Activated CD4-positive, alpha-beta memory T cell treated with anti-CD3 and anti-CD28 coated beads for 36 hours (primary cell): Measurements from ENCODE around the gene GGNBP2. TPM values are rescaled to one million over a fixed set of nuclear protein-coding genes. Genes with fewer than 3 reads are reported as not detected.

ENCODE experiments used
- CTCF ChIA-PET: fragments of 350-600 bp; sonication (Branson Sonifier 250); formaldehyde crosslinking; loops from one replicate; lab custom pipeline; 2021; ENCODE audit warnings: antibody characterized with exemption, inconsistent platforms; lab: Charles Lee
- POLR2A ChIA-PET: fragments of 350-600 bp; sonication (Branson Sonifier 250); formaldehyde crosslinking; loops from one replicate; lab custom pipeline; 2021; ENCODE audit warnings: antibody characterized with exemption; lab: Charles Lee
- DNase-seq: peaks from one replicate; pipeline ENCODE4 v3.0.0-alpha.2; 2020
- H3K27ac Mint-ChIP-seq: one replicate; pipeline ENCODE4 v1.8.0; 2021; ENCODE audit warnings: mixed read lengths
- H3K27me3 Mint-ChIP-seq: one replicate; pipeline ENCODE4 v1.8.0; 2021; ENCODE audit warnings: mixed read lengths
- H3K36me3 Mint-ChIP-seq: one replicate; pipeline ENCODE4 v1.8.0; 2021; ENCODE audit warnings: mixed read lengths
- H3K4me1 Mint-ChIP-seq: one replicate; pipeline ENCODE4 v1.8.0; 2021; ENCODE audit warnings: low read depth, mixed read lengths
- H3K4me3 Mint-ChIP-seq: one replicate; pipeline ENCODE4 v1.8.0; 2021; ENCODE audit warnings: mild to moderate bottlenecking, mixed read lengths
- H3K9me3 Mint-ChIP-seq: one replicate; pipeline ENCODE4 v1.8.0; 2021; ENCODE audit warnings: mixed read lengths
- intact Hi-C: fragments of 100-400 bp; cut with micrococcal nuclease; formaldehyde crosslinking; loops from one replicate; pipeline ENCODE4 v1.15.1; 2023
- total RNA-seq, 2 experiments: library from RNA; stranded (reverse); gene quantifications; one replicate each; pipeline ENCODE4 v1.2.3, GENCODE V29; 2021

GGNBP2 gene
- total RNA-seq, 2 experiments from 2014 or later = 74.8 to 84.0 TPM

GRCh38 chr17:36623281-36623680 is 78.6 kb downstream of the GGNBP2 start:
- Mint-ChIP-seq H3K9me3 (no peaks in the 10 kb centered on the region), H3K36me3 (no peaks in the 10 kb centered on the region), H3K27ac (no peak overlapping the region), H3K4me1 (no peaks in the 10 kb centered on the region), H3K27me3 (no peaks in the 10 kb centered on the region), H3K4me3 (no peak overlapping the region)
- no peak for DNase-seq
- ChIA-PET CTCF (no interaction called here), POLR2A (no interaction called here)
- intact Hi-C loops = loop anchor here (10.0 kb wide), 2 partner anchors 132 to 752 kb away; partner anchors contain the start of gene C17orf78

- H3K9me3 Mint-ChIP-seq = no peaks in the 10 kb centered on the region
- no peak for DNase-seq
- H3K27me3 Mint-ChIP-seq = no peaks in the 10 kb centered on the region
- H3K36me3 Mint-ChIP-seq = no peaks in the 10 kb centered on the region
- ChIA-PET POLR2A (no interaction called here), CTCF (interaction anchor here (0.5 to 3.1 kb wide), 24 partner anchors 9 to 1178 kb away, joined by 3 to 29 read pairs (median 4); partner anchors contain the start of gene MRM1)
- H3K4me3 Mint-ChIP-seq = no peak overlapping the region
- no peak overlapping the region for H3K27ac Mint-ChIP-seq
- no peaks in the 10 kb centered on the region for H3K4me1 Mint-ChIP-seq
- intact Hi-C loops = loop anchor here (5.0 to 10.0 kb wide), 3 partner anchors 82 to 750 kb away; partner anchors contain the start of gene C17orf78
These were observed 80.5 kb downstream of the GGNBP2 start for GRCh38 chr17:36625188-36625587.

GRCh38 chr17:36627101-36627500 is 82.4 kb downstream of the GGNBP2 start:
- intact Hi-C loops = loop anchor here (5.0 to 10.0 kb wide), 3 partner anchors 80 to 748 kb away; partner anchors contain the start of gene C17orf78
- POLR2A ChIA-PET = no interaction called here
- CTCF ChIA-PET = interaction anchor here (0.6 to 6.6 kb wide), 10 partner anchors 9 to 617 kb away, joined by 3 to 67 read pairs (median 7); partner anchors contain the start of gene MRM1

GRCh38 chr17:36628576-36628975 is 83.9 kb downstream of the GGNBP2 start:
- peaks cover 6% of the 10 kb centered on the region for H3K27me3 Mint-ChIP-seq
- no peak for DNase-seq
- ChIA-PET CTCF (interaction anchor here (0.6 to 6.6 kb wide), 16 partner anchors 8 to 746 kb away, joined by 3 to 67 read pairs (median 4); partner anchors contain the start of gene MRM1), POLR2A (no interaction called here)
- intact Hi-C loops = loop anchor here (5.0 to 10.0 kb wide), 3 partner anchors 79 to 746 kb away; partner anchors contain the start of gene C17orf78
- H3K36me3 Mint-ChIP-seq = no peaks in the 10 kb centered on the region
- H3K4me1 Mint-ChIP-seq = no peaks in the 10 kb centered on the region
- no peak overlapping the region for H3K27ac Mint-ChIP-seq
- no peaks in the 10 kb centered on the region for H3K9me3 Mint-ChIP-seq
- H3K4me3 Mint-ChIP-seq = no peak overlapping the region

More at GRCh38 chr17:36627101-36627500, 82.4 kb downstream of the GGNBP2 start:
- DNase-seq = no peak
- Mint-ChIP-seq H3K4me1 (no peaks in the 10 kb centered on the region), H3K4me3 (no peak overlapping the region), H3K27ac (no peak overlapping the region), H3K27me3 (peaks cover under 1% of the 10 kb centered on the region), H3K36me3 (no peaks in the 10 kb centered on the region), H3K9me3 (no peaks in the 10 kb centered on the region)

GRCh38 chr17:36629252-36629847 is 84.6 kb downstream of the GGNBP2 start:
- Mint-ChIP-seq H3K27ac (no peak overlapping the region), H3K4me1 (no peaks in the 10 kb centered on the region), H3K36me3 (no peaks in the 10 kb centered on the region), H3K9me3 (no peaks in the 10 kb centered on the region), H3K4me3 (no peak overlapping the region), H3K27me3 (peaks cover 6% of the 10 kb centered on the region)
- intact Hi-C loops = loop anchor here (1.0 to 10.0 kb wide), 4 partner anchors 78 to 745 kb away; partner anchors contain the start of gene C17orf78
- CTCF ChIA-PET = interaction anchor here (0.6 to 6.6 kb wide), 14 partner anchors 14 to 744 kb away, joined by 3 to 67 read pairs (median 4); partner anchors contain the start of gene MRM1
- DNase-seq = peak; percentile 86
- POLR2A ChIA-PET = no interaction called here

- Mint-ChIP-seq H3K27ac (no peak overlapping the region), H3K9me3 (no peaks in the 10 kb centered on the region), H3K36me3 (no peaks in the 10 kb centered on the region), H3K4me1 (no peaks in the 10 kb centered on the region), H3K27me3 (peaks cover 9% of the 10 kb centered on the region), H3K4me3 (no peak overlapping the region)
- intact Hi-C loops = loop anchor here (1.0 to 10.0 kb wide), 4 partner anchors 77 to 745 kb away; partner anchors contain the start of gene C17orf78
- CTCF ChIA-PET = interaction anchor here (0.6 to 6.6 kb wide), 9 partner anchors 14 to 743 kb away, joined by 3 to 67 read pairs (median 5); no protein-coding TSS in a partner anchor
- no peak for DNase-seq
- POLR2A ChIA-PET = no interaction called here
These were observed 85.3 kb downstream of the GGNBP2 start for GRCh38 chr17:36629970-36630502.

DNA sequence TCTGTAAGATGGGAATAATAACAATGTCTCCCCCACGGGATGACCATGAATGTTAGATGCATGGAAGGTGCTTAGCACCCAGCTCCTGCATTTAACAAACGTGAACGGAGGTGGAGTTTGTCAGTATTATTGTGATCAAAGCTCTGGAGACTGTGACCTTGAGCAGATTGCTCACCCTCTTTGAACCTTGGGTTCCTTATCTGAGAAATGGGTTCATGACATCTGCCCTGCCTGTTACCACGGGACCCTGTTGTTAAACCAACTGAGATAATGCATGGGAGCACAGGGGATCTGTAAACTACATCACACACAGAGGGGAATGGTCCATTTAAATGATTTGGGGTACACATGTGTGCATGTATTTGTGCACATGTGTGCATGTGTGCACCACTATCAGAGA is 86.3 kb downstream of the GGNBP2 start:
- intact Hi-C loops = no loop called here
- Mint-ChIP-seq H3K36me3 (no peaks in the 10 kb centered on the region), H3K9me3 (no peaks in the 10 kb centered on the region), H3K4me3 (no peak overlapping the region), H3K4me1 (no peaks in the 10 kb centered on the region), H3K27ac (no peak overlapping the region), H3K27me3 (peaks cover 11% of the 10 kb centered on the region)
- ChIA-PET POLR2A (no interaction called here), CTCF (interaction anchor here (2.0 to 6.6 kb wide), 3 partner anchors 124 to 742 kb away, joined by 5 to 67 read pairs (median 37); no protein-coding TSS in a partner anchor)
- DNase-seq = no peak

DNA sequence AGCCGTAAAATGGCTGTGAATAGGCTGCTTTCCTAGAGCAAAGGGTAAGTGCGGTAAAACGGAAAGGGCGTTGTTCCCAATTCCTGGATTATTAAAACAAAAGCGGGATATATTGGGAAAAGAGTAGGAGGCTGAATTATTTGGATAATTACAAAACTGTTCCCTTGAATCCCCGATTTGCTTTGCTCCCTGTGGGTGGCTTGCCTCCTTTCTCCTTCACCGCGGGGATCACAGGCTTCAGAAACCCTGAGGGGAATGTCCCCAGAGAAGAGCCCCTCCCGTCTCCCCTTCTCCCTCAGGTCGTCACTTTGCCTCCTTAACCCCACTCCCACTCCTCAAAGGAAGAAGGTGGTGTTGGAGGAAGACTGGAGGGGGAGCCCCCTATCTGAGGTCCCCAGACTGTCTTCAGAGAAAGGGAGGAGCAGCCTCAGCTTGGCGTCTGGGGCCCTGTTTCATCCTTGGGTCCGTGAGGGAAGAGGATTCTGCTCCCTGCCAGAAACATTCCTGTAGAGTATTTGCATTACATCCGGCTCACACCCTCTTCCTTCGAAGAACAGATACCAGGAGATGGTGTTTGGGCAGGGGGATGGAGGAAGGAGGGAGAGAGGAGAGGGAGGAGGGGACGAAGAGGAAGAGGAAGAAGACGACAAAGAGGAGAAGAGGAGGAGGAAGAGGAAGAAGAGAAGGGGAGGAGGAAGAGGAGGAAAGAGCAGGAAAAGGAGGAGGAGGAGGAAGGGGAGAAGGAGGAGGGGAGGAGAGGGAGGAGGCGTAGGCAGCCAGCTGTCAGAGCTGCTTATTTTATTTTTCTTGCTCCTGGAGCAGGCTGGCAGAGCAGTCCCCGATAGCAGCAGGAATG is 88.4 kb downstream of the GGNBP2 start:
- Mint-ChIP-seq H3K4me1 (no peaks in the 10 kb centered on the region), H3K27ac (no peak overlapping the region), H3K9me3 (no peaks in the 10 kb centered on the region), H3K4me3 (no peak overlapping the region), H3K27me3 (peaks cover 11% of the 10 kb centered on the region), H3K36me3 (no peaks in the 10 kb centered on the region)
- DNase-seq = no peak
- intact Hi-C loops = no loop called here
- POLR2A ChIA-PET = no interaction called here
- CTCF ChIA-PET = interaction anchor here (1.4 to 6.6 kb wide), 2 partner anchors 122 to 414 kb away, joined by 4 to 67 read pairs; no protein-coding TSS in a partner anchor

Other genes starting within 250 kb of the GGNBP2 start
- not detected for gene TBC1D3G, start 221.0 kb upstream of the GGNBP2 start, total RNA-seq
- gene TBC1D3H, start 156.5 kb upstream of the GGNBP2 start, total RNA-seq = not detected
- gene ZNHIT3, start 58.2 kb upstream of the GGNBP2 start, total RNA-seq = 10 to 100 TPM; 41.6 to 45.2 TPM
- 100 to 1,000 TPM; 106 to 112 TPM for gene MYO19, start 10.1 kb upstream of the GGNBP2 start, total RNA-seq
- gene PIGW, start 9.9 kb upstream of the GGNBP2 start, total RNA-seq = 10 to 100 TPM; 11.8 to 12.3 TPM
- gene DHRS11, start 47.0 kb downstream of the GGNBP2 start, total RNA-seq = 10 to 100 TPM; 10.2 to 10.5 TPM
- 10 to 100 TPM; 13.5 to 14.6 TPM for gene MRM1, start 56.7 kb downstream of the GGNBP2 start, total RNA-seq